ENCODE results near the gene TBX18. TPM values are rescaled to one million over a fixed set of nuclear protein-coding genes. Genes with fewer than 3 reads are reported as not detected.

TBX18 gene
- total and polyA plus RNA-seq, 4 experiments from 2014 or later: not detected

DNA sequence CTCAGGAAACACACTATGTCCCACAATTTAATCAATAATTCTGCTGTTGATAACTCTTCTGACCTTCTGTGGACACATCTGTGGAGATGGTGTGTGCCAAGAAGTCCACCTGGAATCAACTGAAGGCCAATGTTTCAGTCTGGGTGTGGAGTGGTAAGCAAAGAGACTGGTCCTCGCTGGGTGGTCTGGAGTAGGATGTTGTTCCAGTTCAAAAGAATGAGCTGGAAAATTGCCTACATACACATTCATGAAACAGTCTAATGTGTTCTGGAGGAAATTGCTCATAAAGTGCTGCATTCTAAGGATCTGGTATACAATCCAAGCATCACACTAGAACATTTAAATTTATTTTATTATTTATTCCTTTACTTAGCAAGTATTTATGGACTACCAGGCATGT is 33.9 kb upstream of the TBX18 start:
- intact Hi-C loops (cut with micrococcal nuclease): no loop called here
- no peak for DNase-seq
- no peak overlapping the region for H3K27ac Mint-ChIP-seq
- no peaks in the 10 kb centered on the region for H3K36me3 ChIP-seq (ENCODE audit: insufficient read depth, low read length)
- no peaks in the 10 kb centered on the region for H3K4me1 Mint-ChIP-seq
- CTCF ChIA-PET (ENCODE audit: partially characterized antibody): no interaction called here
- H3K4me1 ChIP-seq (ENCODE audit: insufficient read depth, low read length): no peaks in the 10 kb centered on the region
- peaks cover 2 to 19% (median 7%) of the 10 kb centered on the region in 8 donors for H3K9me3 Mint-ChIP-seq
- peaks cover 0 to 2% of the 10 kb centered on the region in 2 donors for H3K27me3 Mint-ChIP-seq
- H3K9me3 ChIP-seq (ENCODE audit: control insufficient read depth in 1 of 2, low read length in 2 of 2): no peaks in the 10 kb centered on the region
- no peak overlapping the region for H3K4me3 Mint-ChIP-seq
- H3K4me3 ChIP-seq (ENCODE audit: low read length in 2 of 2): no peak overlapping the region
- POLR2A ChIA-PET (ENCODE audit: partially characterized antibody): no interaction called here
- H3K36me3 Mint-ChIP-seq: no peaks in the 10 kb centered on the region
- no peaks in the 10 kb centered on the region for H3K27me3 ChIP-seq (ENCODE audit: insufficient read depth, low read length)
- H3K27ac ChIP-seq (ENCODE audit: low read depth, low read length): no peak overlapping the region

DNA sequence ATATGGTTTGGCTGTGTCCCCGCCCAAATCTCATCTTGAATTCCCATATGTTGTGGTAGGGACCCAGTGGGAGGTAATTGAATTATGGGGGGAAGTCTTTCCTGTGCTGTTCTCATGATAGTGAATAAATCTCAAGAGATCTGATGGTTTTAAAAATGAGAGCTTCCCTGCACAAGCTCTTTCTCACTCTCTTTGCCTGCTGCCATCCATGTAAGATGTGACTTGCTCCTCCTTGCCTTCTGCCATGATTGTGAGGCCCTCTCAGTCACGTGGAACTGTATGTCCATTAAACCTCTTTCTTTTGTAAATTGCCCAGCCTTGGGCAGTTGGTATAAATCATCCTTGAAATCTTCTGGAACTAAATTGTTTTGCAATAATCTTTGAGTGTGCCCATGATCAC is 31.9 kb upstream of the TBX18 start:
- CTCF ChIA-PET (ENCODE audit: partially characterized antibody): no interaction called here
- Histone ChIP-seq H3K4me1 (ENCODE audit: insufficient read depth, low read length) (no peaks in the 10 kb centered on the region), H3K36me3 (ENCODE audit: insufficient read depth, low read length) (no peaks in the 10 kb centered on the region), H3K27ac (ENCODE audit: low read depth, low read length) (no peak overlapping the region), H3K9me3 (ENCODE audit: control insufficient read depth in 1 of 2, low read length in 2 of 2) (no peaks in the 10 kb centered on the region), H3K27me3 (ENCODE audit: insufficient read depth, low read length) (no peaks in the 10 kb centered on the region), H3K4me3 (ENCODE audit: low read length in 2 of 2) (no peak overlapping the region)
- H3K36me3 Mint-ChIP-seq: no peaks in the 10 kb centered on the region
- no peaks in the 10 kb centered on the region for H3K4me1 Mint-ChIP-seq
- no peak overlapping the region for H3K27ac Mint-ChIP-seq
- H3K27me3 Mint-ChIP-seq: peaks cover 0 to 2% of the 10 kb centered on the region in 2 donors
- POLR2A ChIA-PET (ENCODE audit: partially characterized antibody): no interaction called here
- intact Hi-C loops (cut with micrococcal nuclease): no loop called here
- H3K9me3 Mint-ChIP-seq: peaks cover 2 to 21% (median 7%) of the 10 kb centered on the region in 8 donors
- no peak for DNase-seq
- H3K4me3 Mint-ChIP-seq: no peak overlapping the region

DNA sequence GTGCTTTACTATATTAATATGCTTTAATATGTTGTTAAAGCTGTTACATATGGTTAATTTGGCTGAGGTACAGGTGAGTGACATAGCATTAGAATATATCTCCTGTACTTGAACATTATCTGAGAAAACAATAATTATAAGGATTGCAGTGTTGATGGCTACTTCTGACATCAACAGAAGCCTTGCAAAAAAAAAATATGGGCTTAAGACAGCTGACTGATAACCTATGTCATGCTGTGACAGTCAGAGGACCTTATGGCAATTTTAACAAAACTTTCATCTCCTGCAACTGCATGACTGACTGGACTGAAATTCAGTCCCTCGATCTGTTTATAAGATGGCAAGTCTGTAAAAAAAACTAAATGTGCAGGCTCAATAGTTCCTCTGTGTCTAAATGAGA is 27.5 kb upstream of the TBX18 start:
- H3K27ac Mint-ChIP-seq: no peak overlapping the region
- ChIA-PET POLR2A (ENCODE audit: partially characterized antibody) (no interaction called here), CTCF (ENCODE audit: partially characterized antibody) (no interaction called here)
- Histone ChIP-seq H3K4me3 (ENCODE audit: low read length in 2 of 2) (no peak overlapping the region), H3K4me1 (ENCODE audit: insufficient read depth, low read length) (no peaks in the 10 kb centered on the region), H3K9me3 (ENCODE audit: control insufficient read depth in 1 of 2, low read length in 2 of 2) (no peaks in the 10 kb centered on the region), H3K27me3 (ENCODE audit: insufficient read depth, low read length) (no peaks in the 10 kb centered on the region), H3K36me3 (ENCODE audit: insufficient read depth, low read length) (no peaks in the 10 kb centered on the region), H3K27ac (ENCODE audit: low read depth, low read length) (no peak overlapping the region)
- no peaks in the 10 kb centered on the region for H3K27me3 Mint-ChIP-seq
- no peak for DNase-seq
- no peaks in the 10 kb centered on the region for H3K36me3 Mint-ChIP-seq
- H3K4me3 Mint-ChIP-seq: no peak overlapping the region
- no peaks in the 10 kb centered on the region for H3K4me1 Mint-ChIP-seq
- intact Hi-C loops (cut with micrococcal nuclease): no loop called here
- peaks cover 0 to 13% (median 6%) of the 10 kb centered on the region in 8 donors for H3K9me3 Mint-ChIP-seq

DNA sequence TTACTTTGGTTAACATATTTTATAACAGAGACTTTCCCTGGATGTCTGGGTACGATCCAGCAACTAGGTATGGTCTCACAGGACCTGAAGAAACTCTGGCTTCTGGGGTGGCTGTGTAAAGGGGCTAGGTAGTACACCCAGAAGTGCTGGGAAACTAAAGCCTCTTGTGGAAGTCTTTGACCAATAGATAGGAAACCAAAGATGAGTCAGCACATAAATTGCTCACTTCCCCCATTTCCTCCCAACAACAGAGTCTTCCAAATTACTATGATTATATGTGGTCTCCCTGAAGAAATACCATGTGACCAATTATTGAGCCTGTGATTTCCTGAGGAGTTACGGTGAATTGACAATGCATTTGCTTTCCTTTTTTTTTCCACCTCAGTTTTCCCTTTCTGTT is 26.8 kb upstream of the TBX18 start:
- Histone ChIP-seq H3K27ac (ENCODE audit: low read depth, low read length) (no peak overlapping the region), H3K27me3 (ENCODE audit: insufficient read depth, low read length) (no peaks in the 10 kb centered on the region), H3K9me3 (ENCODE audit: control insufficient read depth in 1 of 2, low read length in 2 of 2) (no peaks in the 10 kb centered on the region), H3K4me3 (ENCODE audit: low read length in 2 of 2) (no peak overlapping the region), H3K4me1 (ENCODE audit: insufficient read depth, low read length) (no peaks in the 10 kb centered on the region), H3K36me3 (ENCODE audit: insufficient read depth, low read length) (no peaks in the 10 kb centered on the region)
- no peaks in the 10 kb centered on the region for H3K36me3 Mint-ChIP-seq
- H3K27ac Mint-ChIP-seq: no peak overlapping the region
- no peak for DNase-seq
- H3K9me3 Mint-ChIP-seq: peaks cover 0 to 8% (median 3%) of the 10 kb centered on the region in 8 donors
- H3K4me1 Mint-ChIP-seq: no peaks in the 10 kb centered on the region
- no peaks in the 10 kb centered on the region for H3K27me3 Mint-ChIP-seq
- CTCF ChIA-PET (ENCODE audit: partially characterized antibody): no interaction called here
- intact Hi-C loops (cut with micrococcal nuclease): no loop called here
- H3K4me3 Mint-ChIP-seq: no peak overlapping the region
- POLR2A ChIA-PET (ENCODE audit: partially characterized antibody): no interaction called here

DNA sequence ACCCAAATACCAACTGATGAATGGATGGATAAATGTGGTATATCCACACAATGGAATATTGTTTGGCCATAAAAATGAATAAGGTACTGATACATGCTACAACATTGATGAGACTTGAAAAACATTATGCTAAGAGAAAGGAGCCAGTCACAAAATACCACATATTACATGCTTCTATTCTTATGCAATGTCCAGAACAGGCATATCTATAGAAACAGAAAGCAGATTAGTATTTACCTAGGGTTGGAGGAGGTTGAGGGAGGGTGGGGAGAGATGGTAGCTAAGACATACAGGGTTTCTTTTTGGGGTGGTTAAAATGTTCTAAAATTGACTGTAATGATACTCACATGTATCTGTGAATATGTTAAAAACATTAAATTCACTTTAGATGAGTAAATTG is 24.8 kb upstream of the TBX18 start:
- Mint-ChIP-seq H3K27me3 (no peaks in the 10 kb centered on the region), H3K9me3 (peaks cover 0 to 6% (median 3%) of the 10 kb centered on the region in 8 donors), H3K4me1 (no peaks in the 10 kb centered on the region), H3K4me3 (no peak overlapping the region), H3K27ac (no peak overlapping the region), H3K36me3 (no peaks in the 10 kb centered on the region)
- no peak overlapping the region for H3K4me3 ChIP-seq (ENCODE audit: low read length in 2 of 2)
- no peaks in the 10 kb centered on the region for H3K36me3 ChIP-seq (ENCODE audit: insufficient read depth, low read length)
- intact Hi-C loops (cut with micrococcal nuclease): no loop called here
- DNase-seq: no peak
- no peaks in the 10 kb centered on the region for H3K4me1 ChIP-seq (ENCODE audit: insufficient read depth, low read length)
- no peaks in the 10 kb centered on the region for H3K9me3 ChIP-seq (ENCODE audit: control insufficient read depth in 1 of 2, low read length in 2 of 2)
- no peaks in the 10 kb centered on the region for H3K27me3 ChIP-seq (ENCODE audit: insufficient read depth, low read length)
- no peak overlapping the region for H3K27ac ChIP-seq (ENCODE audit: low read depth, low read length)
- ChIA-PET CTCF (ENCODE audit: partially characterized antibody) (no interaction called here), POLR2A (ENCODE audit: partially characterized antibody) (no interaction called here)

DNA sequence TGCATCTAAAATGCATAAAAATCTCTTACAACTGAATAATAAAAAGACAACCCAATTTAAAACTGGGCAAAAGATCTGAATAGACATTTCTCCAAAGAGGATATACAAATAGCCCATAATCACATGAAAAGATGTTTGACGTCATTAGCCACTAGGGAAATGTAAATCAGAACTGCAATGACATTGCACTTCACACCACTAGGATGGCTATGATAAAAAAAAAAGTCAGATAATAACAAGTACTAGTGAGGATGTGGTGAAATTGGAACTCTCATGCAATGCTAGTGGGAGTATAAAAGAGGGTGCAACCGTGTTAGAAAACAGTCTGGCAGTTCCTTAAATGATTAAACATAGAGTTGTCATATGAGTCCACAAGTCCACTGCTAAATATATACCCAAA is 24.3 kb upstream of the TBX18 start:
- POLR2A ChIA-PET (ENCODE audit: partially characterized antibody): no interaction called here
- H3K27ac Mint-ChIP-seq: no peak overlapping the region
- no peaks in the 10 kb centered on the region for H3K36me3 Mint-ChIP-seq
- no peak overlapping the region for H3K27ac ChIP-seq (ENCODE audit: low read depth, low read length)
- no peaks in the 10 kb centered on the region for H3K4me1 ChIP-seq (ENCODE audit: insufficient read depth, low read length)
- H3K4me3 Mint-ChIP-seq: no peak overlapping the region
- H3K9me3 ChIP-seq (ENCODE audit: control insufficient read depth in 1 of 2, low read length in 2 of 2): no peaks in the 10 kb centered on the region
- H3K9me3 Mint-ChIP-seq: peaks cover 0 to 4% (median 2%) of the 10 kb centered on the region in 8 donors
- intact Hi-C loops (cut with micrococcal nuclease): no loop called here
- no peak overlapping the region for H3K4me3 ChIP-seq (ENCODE audit: low read length in 2 of 2)
- no peaks in the 10 kb centered on the region for H3K36me3 ChIP-seq (ENCODE audit: insufficient read depth, low read length)
- H3K27me3 Mint-ChIP-seq: no peaks in the 10 kb centered on the region
- no peaks in the 10 kb centered on the region for H3K4me1 Mint-ChIP-seq
- H3K27me3 ChIP-seq (ENCODE audit: insufficient read depth, low read length): no peaks in the 10 kb centered on the region
- CTCF ChIA-PET (ENCODE audit: partially characterized antibody): no interaction called here
- no peak for DNase-seq

DNA sequence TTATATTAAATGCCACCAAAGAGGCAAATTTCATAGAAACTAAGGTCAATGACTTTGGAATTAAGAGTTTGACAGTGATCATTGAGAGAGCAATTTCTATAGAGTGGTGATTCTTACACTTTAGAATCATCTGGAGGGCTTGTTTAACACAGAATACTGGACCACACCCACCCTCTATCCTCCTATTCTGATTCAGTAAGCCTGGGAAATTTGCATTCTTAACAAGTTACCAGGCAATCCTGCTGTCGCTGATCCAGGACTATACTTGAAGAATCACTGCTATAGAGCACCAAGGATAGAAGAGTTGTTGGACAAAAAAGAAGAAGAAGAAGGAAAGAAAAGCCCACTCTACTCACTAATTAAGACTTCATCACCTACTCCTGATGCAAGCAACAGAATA is 21.3 kb upstream of the TBX18 start:
- intact Hi-C loops (cut with micrococcal nuclease): no loop called here
- H3K27me3 ChIP-seq (ENCODE audit: insufficient read depth, low read length): no peaks in the 10 kb centered on the region
- no peak for DNase-seq
- H3K27ac ChIP-seq (ENCODE audit: low read depth, low read length): no peak overlapping the region
- Mint-ChIP-seq H3K4me3 (no peak overlapping the region), H3K9me3 (peaks cover 0 to 3% (median 0%) of the 10 kb centered on the region in 8 donors), H3K36me3 (no peaks in the 10 kb centered on the region), H3K4me1 (no peaks in the 10 kb centered on the region), H3K27ac (no peak overlapping the region), H3K27me3 (no peaks in the 10 kb centered on the region)
- no peaks in the 10 kb centered on the region for H3K4me1 ChIP-seq (ENCODE audit: insufficient read depth, low read length)
- ChIA-PET CTCF (ENCODE audit: partially characterized antibody) (no interaction called here), POLR2A (ENCODE audit: partially characterized antibody) (no interaction called here)
- no peak overlapping the region for H3K4me3 ChIP-seq (ENCODE audit: low read length in 2 of 2)
- no peaks in the 10 kb centered on the region for H3K36me3 ChIP-seq (ENCODE audit: insufficient read depth, low read length)
- no peaks in the 10 kb centered on the region for H3K9me3 ChIP-seq (ENCODE audit: control insufficient read depth in 1 of 2, low read length in 2 of 2)

DNA sequence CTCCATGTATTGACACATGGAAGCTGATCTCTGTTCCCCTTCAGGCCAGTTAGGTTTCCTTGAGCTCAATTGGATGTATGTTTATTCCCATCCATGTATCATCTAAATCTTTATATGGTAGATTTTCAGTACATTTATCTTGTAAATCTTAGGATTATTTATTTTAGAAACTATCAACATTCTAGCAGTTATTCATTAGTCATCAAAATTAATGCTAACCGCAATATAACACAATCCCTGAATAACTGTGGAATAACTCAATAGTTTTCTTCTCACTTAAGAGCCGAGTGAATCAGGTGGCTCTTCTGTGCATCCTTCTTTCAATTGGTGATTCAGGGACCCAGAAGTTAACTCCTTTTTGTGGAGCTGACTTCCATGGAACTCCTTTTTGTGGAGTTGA is 15.5 kb upstream of the TBX18 start:
- H3K36me3 ChIP-seq (ENCODE audit: insufficient read depth, low read length): no peaks in the 10 kb centered on the region
- CTCF ChIA-PET (ENCODE audit: partially characterized antibody): no interaction called here
- Mint-ChIP-seq H3K36me3 (no peaks in the 10 kb centered on the region), H3K9me3 (peaks cover 0 to 14% (median 2%) of the 10 kb centered on the region in 8 donors), H3K4me3 (no peak overlapping the region), H3K4me1 (peaks cover 0 to 7% (median 0%) of the 10 kb centered on the region in 4 donors), H3K27me3 (peaks cover 15 to 17% of the 10 kb centered on the region in 2 donors), H3K27ac (no peak overlapping the region)
- DNase-seq: no peak
- intact Hi-C loops (cut with micrococcal nuclease): no loop called here
- no peaks in the 10 kb centered on the region for H3K9me3 ChIP-seq (ENCODE audit: control insufficient read depth in 1 of 2, low read length in 2 of 2)
- H3K4me3 ChIP-seq (ENCODE audit: low read length in 2 of 2): no peak overlapping the region
- no peak overlapping the region for H3K27ac ChIP-seq (ENCODE audit: low read depth, low read length)
- H3K4me1 ChIP-seq (ENCODE audit: insufficient read depth, low read length): no peaks in the 10 kb centered on the region
- POLR2A ChIA-PET (ENCODE audit: partially characterized antibody): no interaction called here
- no peaks in the 10 kb centered on the region for H3K27me3 ChIP-seq (ENCODE audit: insufficient read depth, low read length)

All from CD4-positive, alpha-beta memory T cell (primary cell).